Karpas-422 (cell line): ENCODE data around the gene MMP24. TPM values are rescaled to one million over a fixed set of nuclear protein-coding genes. Genes with fewer than 3 reads are reported as not detected.
"Not testable (repeated sequence)": the region's sequence is repeated elsewhere in the genome, so short reads cannot be mapped to it uniquely, and the experiment has no call there.

Source experiments
- DNase-seq: peaks from one replicate; pipeline ENCODE4 v3.0.0-alpha.2; 2015
- H2AFZ ChIP-seq: fragments of 200-600 bp; sonication (generic); 2 replicates; pipeline ENCODE4 v1.6.1; 2014; ENCODE audit warnings: antibody characterized with exemption, low read length, mixed read lengths
- H3K27ac ChIP-seq: fragments of 200-600 bp; sonication (generic); 2 replicates; pipeline ENCODE4 v1.5.1; 2014; ENCODE audit warnings: mild to moderate bottlenecking, low read length, moderate library complexity
- H3K27me3 ChIP-seq: fragments of 200-600 bp; sonication (generic); 2 replicates; pipeline ENCODE4 v1.6.1; 2014; ENCODE audit warnings: low read length, mixed read lengths
- H3K36me3 ChIP-seq: fragments of 200-600 bp; sonication (generic); 2 replicates; pipeline ENCODE4 v1.6.1; 2014; ENCODE audit warnings: low read length, mixed read lengths; ENCODE audit not compliant: insufficient read depth
- H3K4me1 ChIP-seq: fragments of 200-600 bp; sonication (generic); 2 replicates; pipeline ENCODE4 v1.6.1; 2014; ENCODE audit warnings: mild to moderate bottlenecking, low read length, mixed read lengths
- H3K4me2 ChIP-seq: fragments of 200-600 bp; sonication (generic); 2 replicates; pipeline ENCODE4 v1.6.1; 2014; ENCODE audit warnings: low read length, low read depth, mild to moderate bottlenecking; ENCODE audit not compliant: poor library complexity, severe bottlenecking
- H3K4me3 ChIP-seq: fragments of 200-600 bp; sonication (generic); 2 replicates; pipeline ENCODE4 v1.5.1; 2014; ENCODE audit warnings: mild to moderate bottlenecking, antibody characterized with exemption, low read length, mixed read lengths
- H3K79me2 ChIP-seq: fragments of 200-600 bp; sonication (generic); 2 replicates; pipeline ENCODE4 v1.6.1; 2014; ENCODE audit warnings: mild to moderate bottlenecking, low read length, mixed read lengths
- H3K9ac ChIP-seq: fragments of 200-600 bp; sonication (generic); 2 replicates; pipeline ENCODE4 v1.6.0; 2014; ENCODE audit warnings: low read length
- H3K9me2 ChIP-seq: fragments of 200-600 bp; sonication (generic), shearing (Covaris generic); replicated peaks from 2 replicates; pipeline ENCODE4 v1.6.0; 2014; ENCODE audit warnings: mild to moderate bottlenecking, low read length, moderate library complexity; ENCODE audit not compliant: insufficient read depth
- H3K9me3 ChIP-seq: fragments of 300-700, 200-600 bp; sonication (generic); 2 replicates; pipeline ENCODE4 v1.6.1; 2014; ENCODE audit warnings: low read length, mixed read lengths
- H4K20me1 ChIP-seq: fragments of 200-600 bp; sonication (generic); 2 replicates; pipeline ENCODE4 v1.6.1; 2014; ENCODE audit warnings: mild to moderate bottlenecking, antibody characterized with exemption, low read length, low read depth; ENCODE audit not compliant: insufficient read depth
- total RNA-seq: library from RNA; depleted of rRNA; stranded (reverse); fragments of >200 nt; shearing (Covaris generic); gene quantifications from 2 replicates; pipeline ENCODE4 v1.2.3, GENCODE V29; 2014; ENCODE audit warnings: low replicate concordance

The MMP24 gene
- total RNA-seq, 1 experiment from 2014 or later = 0.60 TPM

DNA sequence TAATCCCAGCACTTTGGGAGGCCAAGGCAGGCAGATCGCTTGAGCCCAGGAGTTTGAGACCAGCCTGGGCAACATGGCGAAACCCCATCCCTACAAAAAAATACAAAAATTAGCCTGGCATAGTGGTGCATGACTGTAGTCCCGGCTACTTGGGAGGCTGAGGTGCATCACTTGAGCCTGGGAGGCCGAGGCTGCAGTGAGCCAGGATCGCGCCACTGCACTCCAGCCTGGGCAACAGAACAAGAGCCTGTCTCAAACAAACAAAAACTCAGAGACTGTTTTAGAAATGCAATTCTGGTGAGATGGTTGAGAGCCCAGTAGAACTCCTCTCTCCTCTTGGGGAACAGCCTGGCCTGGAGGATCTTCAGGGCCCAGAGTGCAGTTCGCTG lies 89.1 kb downstream of the MMP24 start:
- not testable (repeated sequence) for H3K4me3 ChIP-seq, H2AFZ ChIP-seq, DNase-seq, H3K9me3 ChIP-seq, H3K9ac ChIP-seq, H3K27ac ChIP-seq, H3K4me2 ChIP-seq, H3K9me2 ChIP-seq, H3K27me3 ChIP-seq, H4K20me1 ChIP-seq, H3K36me3 ChIP-seq, H3K79me2 ChIP-seq
- H3K4me1 ChIP-seq = peaks cover 10% of the 10 kb centered on the region

DNA sequence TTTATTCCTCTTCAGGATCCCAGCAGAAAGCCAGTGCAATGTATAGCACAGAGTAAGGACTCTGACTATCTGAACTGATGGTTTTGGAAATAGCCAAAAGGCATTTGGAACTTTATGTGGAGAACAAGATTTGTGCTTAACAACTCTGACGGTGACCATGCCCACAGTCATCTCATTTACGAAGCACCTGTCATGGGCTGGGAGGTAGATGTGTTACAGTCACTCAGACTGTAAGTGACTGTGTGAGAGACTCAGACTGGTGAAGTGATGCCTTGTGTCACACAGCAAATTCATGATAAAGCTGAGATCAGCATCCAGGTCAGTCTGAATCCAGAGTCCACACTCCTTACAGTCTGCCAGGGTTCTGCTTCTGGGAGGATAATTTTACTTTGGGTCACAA lies 89.6 kb downstream of the MMP24 start:
- Histone ChIP-seq H4K20me1 (no peaks in the 10 kb centered on the region), H3K4me3 (no peak overlapping the region), H3K36me3 (no peaks in the 10 kb centered on the region), H2AFZ (no peak overlapping the region), H3K27me3 (no peaks in the 10 kb centered on the region), H3K27ac (no peak overlapping the region), H3K4me2 (no peak overlapping the region), H3K9ac (no peak overlapping the region), H3K9me3 (no peaks in the 10 kb centered on the region), H3K79me2 (peaks cover 9% of the 10 kb centered on the region), H3K4me1 (peaks cover 10% of the 10 kb centered on the region), H3K9me2 (no peaks in the 10 kb centered on the region)
- no peak for DNase-seq

DNA sequence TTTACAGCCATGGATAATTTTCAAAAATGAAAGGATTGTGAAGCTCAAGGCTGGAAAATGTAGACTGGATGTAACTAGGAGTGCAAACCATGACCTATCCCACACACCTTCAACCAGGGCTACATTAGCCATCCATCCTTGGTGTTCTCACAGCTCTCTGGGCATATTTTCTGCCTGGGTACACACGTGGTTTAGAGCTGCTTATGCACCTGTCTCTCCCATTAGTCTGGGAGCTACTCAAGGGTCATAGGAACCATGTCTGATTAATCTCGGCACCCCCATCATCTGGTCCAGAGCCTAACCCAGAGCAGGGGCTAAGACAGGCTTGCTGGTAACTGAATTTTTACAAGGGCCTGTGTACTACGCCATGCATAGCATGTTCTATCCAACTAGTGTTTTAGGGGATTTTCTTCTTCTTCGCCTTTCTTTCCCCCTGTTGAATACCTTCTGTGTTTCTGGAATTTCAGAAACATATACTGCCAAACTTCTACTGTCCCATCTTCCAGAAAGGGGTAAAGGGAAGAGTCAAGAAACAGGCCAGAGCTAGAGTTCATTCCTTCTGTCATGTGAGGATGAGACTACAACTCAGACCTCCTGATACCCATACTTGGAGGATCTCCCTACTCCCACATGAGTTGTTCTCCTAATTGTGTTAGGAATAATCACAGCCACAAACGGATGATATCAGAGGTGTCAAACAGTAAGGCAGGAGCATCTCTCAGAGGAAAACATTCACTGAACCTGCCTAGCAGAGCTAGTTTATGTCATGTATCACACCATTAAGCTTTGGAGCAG lies 91.1 kb downstream of the MMP24 start:
- Histone ChIP-seq H4K20me1 (no peaks in the 10 kb centered on the region), H3K4me3 (no peak overlapping the region), H3K9me3 (no peaks in the 10 kb centered on the region), H3K36me3 (no peaks in the 10 kb centered on the region), H3K27ac (no peak overlapping the region), H2AFZ (no peak overlapping the region), H3K9me2 (no peaks in the 10 kb centered on the region), H3K9ac (no peak overlapping the region), H3K4me1 (peaks cover 10% of the 10 kb centered on the region), H3K79me2 (peaks cover 9% of the 10 kb centered on the region), H3K4me2 (no peak overlapping the region), H3K27me3 (no peaks in the 10 kb centered on the region)
- DNase-seq = no peak

DNA sequence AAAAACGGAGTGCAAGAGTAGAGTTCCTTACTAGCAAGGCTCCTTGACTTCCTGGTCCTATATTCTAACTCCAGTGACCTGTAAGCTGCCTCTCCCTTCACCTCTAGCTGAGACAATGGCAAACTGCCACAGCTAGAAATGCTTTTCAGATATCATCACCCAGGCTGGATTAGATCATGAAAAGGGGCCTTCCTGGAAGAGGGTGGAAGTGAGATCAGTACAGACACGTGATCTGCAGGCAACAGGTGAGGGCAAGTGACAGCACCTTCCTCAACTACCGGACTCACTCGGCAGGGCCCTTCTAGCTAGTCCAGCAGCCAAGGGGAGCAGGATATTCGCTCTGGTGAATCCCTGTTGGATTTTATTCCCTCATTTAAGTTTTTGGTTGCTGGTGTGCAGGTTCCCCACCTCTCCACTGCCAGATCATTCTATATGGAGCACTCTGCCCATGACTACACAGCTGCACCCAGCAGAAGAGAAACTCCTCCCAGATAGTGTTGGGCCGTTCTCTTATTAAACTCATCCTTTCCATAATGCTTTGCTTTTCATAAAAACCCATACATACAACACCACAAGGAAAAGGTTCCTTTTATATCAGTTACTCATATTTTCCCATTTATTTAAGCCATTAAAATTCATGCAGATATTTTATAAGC lies 92.1 kb downstream of the MMP24 start:
- no peak overlapping the region for H2AFZ ChIP-seq
- H3K4me1 ChIP-seq = peaks cover 10% of the 10 kb centered on the region
- no peaks in the 10 kb centered on the region for H3K9me2 ChIP-seq
- H3K36me3 ChIP-seq = no peaks in the 10 kb centered on the region
- H3K9ac ChIP-seq = no peak overlapping the region
- H3K4me2 ChIP-seq = no peak overlapping the region
- no peak overlapping the region for H3K4me3 ChIP-seq
- DNase-seq = no peak
- no peaks in the 10 kb centered on the region for H3K9me3 ChIP-seq
- no peak overlapping the region for H3K27ac ChIP-seq
- no peaks in the 10 kb centered on the region for H3K27me3 ChIP-seq
- H4K20me1 ChIP-seq = no peaks in the 10 kb centered on the region
- peaks cover 9% of the 10 kb centered on the region for H3K79me2 ChIP-seq

DNA sequence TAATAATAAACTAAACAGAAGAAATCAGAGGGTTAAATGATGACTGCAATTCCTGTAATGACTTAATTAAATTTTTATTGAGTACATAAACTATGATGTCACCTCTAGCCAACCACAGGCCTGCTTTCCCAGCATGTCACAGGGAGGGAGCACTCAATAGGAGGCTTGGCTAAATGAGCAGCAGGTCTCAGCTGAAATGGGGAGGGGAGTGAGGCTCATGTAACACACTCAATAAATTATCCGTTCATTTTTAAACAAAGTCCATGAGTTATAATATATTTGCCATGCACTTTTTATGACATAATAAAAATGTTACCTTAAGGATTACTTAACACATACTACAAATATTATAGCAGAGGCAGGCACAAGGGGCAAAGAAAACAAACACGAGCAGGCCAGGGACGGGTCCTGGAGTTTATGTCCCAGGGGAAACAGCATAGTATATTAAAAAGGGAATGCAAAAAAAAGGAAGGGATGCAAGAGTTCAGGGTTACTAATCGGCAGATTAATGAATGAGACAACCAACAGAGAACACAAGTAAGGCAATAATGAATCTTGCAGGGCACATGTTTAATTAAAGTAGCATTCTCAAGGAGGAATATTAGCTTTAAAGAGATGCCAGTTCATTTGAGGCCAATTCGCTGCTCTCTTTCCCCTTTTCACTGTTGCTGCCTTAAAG lies 92.8 kb downstream of the MMP24 start:
- peaks cover 9% of the 10 kb centered on the region for H3K79me2 ChIP-seq
- no peaks in the 10 kb centered on the region for H3K9me3 ChIP-seq
- H3K9me2 ChIP-seq = no peaks in the 10 kb centered on the region
- peaks cover 10% of the 10 kb centered on the region for H3K4me1 ChIP-seq
- DNase-seq = no peak
- no peaks in the 10 kb centered on the region for H3K27me3 ChIP-seq
- no peak overlapping the region for H3K4me2 ChIP-seq
- H3K27ac ChIP-seq = no peak overlapping the region
- H2AFZ ChIP-seq = no peak overlapping the region
- no peaks in the 10 kb centered on the region for H4K20me1 ChIP-seq
- H3K4me3 ChIP-seq = no peak overlapping the region
- H3K9ac ChIP-seq = no peak overlapping the region
- H3K36me3 ChIP-seq = no peaks in the 10 kb centered on the region

DNA sequence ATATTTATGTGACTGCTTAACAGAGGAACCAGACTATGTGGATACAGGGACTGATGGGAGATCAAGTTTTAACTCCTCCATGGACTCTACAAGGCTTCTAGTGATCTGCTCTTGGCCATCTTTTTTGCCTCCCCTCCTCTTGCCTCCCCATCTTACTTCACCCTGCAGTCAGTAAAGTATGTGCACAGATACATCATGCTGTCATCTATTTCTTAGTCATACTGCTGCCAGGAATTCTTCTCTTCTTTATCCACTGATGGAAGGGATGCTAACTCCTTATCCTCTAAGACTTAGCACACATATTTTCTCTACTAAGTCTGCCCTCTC lies 93.3 kb downstream of the MMP24 start:
- Histone ChIP-seq H4K20me1 (no peaks in the 10 kb centered on the region), H3K27me3 (no peaks in the 10 kb centered on the region), H3K27ac (no peak overlapping the region), H3K9me3 (no peaks in the 10 kb centered on the region), H2AFZ (no peak overlapping the region), H3K4me1 (peaks cover 10% of the 10 kb centered on the region), H3K79me2 (peaks cover 9% of the 10 kb centered on the region), H3K36me3 (no peaks in the 10 kb centered on the region), H3K9me2 (no peaks in the 10 kb centered on the region), H3K4me3 (no peak overlapping the region), H3K9ac (no peak overlapping the region), H3K4me2 (no peak overlapping the region)
- DNase-seq = no peak

DNA sequence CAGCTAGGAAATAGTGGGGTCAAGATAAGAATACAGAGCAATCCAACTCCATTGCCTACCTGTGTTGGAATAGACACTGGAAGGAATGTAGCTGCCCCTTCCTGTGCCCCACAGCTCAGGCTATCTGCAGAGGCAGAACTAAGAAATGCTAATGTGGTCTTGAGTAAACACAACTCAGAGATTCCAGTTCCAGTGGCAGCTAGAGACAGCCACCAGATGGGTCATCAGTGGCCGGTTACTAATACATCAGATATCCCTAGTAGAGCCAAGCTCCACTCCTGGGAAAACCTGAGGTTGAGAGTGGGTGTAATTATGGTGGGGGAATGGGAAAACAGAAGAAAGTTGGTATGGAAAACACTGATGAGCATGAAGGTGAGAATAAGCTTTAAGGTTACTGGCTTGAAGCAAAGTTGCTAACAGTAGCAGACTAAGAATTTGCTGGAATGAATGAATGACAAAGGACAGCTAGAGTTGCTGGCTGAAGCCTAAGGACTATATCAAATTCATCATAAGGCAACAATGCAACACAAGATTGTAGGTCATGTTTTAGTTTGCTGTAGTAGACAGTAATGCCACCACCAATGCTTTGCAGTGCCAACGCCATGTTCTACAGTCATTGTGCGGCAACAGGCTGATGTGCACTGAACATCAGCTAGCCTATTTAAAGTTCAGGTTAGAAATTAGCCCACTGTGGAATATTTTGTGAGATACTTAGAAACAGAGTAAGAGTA lies 94.1 kb downstream of the MMP24 start:
- Histone ChIP-seq H3K4me1 (peaks cover 10% of the 10 kb centered on the region), H2AFZ (no peak overlapping the region), H3K9ac (no peak overlapping the region), H3K9me3 (no peaks in the 10 kb centered on the region), H3K79me2 (peaks cover 9% of the 10 kb centered on the region), H3K36me3 (no peaks in the 10 kb centered on the region), H3K4me3 (no peak overlapping the region), H3K9me2 (no peaks in the 10 kb centered on the region), H3K27me3 (no peaks in the 10 kb centered on the region), H3K4me2 (no peak overlapping the region), H4K20me1 (no peaks in the 10 kb centered on the region), H3K27ac (no peak overlapping the region)
- no peak for DNase-seq

DNA sequence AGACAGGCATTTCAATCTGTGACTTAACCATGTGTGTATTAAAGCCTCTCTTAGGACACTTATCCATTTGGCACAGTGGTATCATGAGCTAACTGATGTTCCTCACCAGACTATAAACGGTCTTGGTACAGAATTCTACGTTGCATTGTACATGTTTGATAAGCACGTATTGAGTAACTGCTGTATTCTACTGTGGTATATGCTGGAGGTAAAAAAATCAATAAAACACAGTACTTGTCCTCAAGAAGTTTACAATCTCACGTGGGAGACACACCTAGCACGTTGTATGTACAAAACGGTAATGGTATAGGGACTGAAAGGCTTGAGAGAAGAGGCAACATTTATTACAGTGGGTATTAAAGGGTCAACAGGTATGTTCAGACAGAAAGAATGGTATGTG lies 98.9 kb downstream of the MMP24 start:
- Histone ChIP-seq H3K27ac (no peak overlapping the region), H3K79me2 (no peaks in the 10 kb centered on the region; the same call in 1 of the 2 replicates), H3K27me3 (no peaks in the 10 kb centered on the region), H3K9me2 (no peaks in the 10 kb centered on the region), H3K4me2 (no peak overlapping the region), H3K9ac (no peak overlapping the region), H3K36me3 (no peaks in the 10 kb centered on the region), H3K4me3 (no peak overlapping the region), H2AFZ (no peak overlapping the region), H3K4me1 (no peaks in the 10 kb centered on the region), H4K20me1 (no peaks in the 10 kb centered on the region), H3K9me3 (no peaks in the 10 kb centered on the region)
- no peak for DNase-seq
